Skeletal muscle satellite cell (primary cell): ENCODE data around the gene UBXN11.

Experiments
- H3K27me3 ChIP-seq: 2 replicates; pipeline ENCODE4 v1.7.0; 2013; ENCODE audit warnings: low read length; ENCODE audit not compliant: control insufficient read depth, insufficient read depth
- H3K36me3 ChIP-seq: 2 replicates; pipeline ENCODE4 v1.7.0; 2013; ENCODE audit warnings: mild to moderate bottlenecking, control low read depth, low read length; ENCODE audit not compliant: insufficient read depth
- H3K4me1 ChIP-seq: 2 replicates; pipeline ENCODE4 v1.7.0; 2013; ENCODE audit warnings: low read length; ENCODE audit not compliant: control insufficient read depth, insufficient read depth
- H3K4me2 ChIP-seq: 2 replicates; pipeline ENCODE4 v1.7.0; 2013; ENCODE audit warnings: mild to moderate bottlenecking, low read length
- H3K4me3 ChIP-seq: 2 replicates; pipeline ENCODE4 v1.7.0; 2013; ENCODE audit warnings: low read length
- H3K9ac ChIP-seq: 2 replicates; pipeline ENCODE4 v1.7.0; 2013; ENCODE audit warnings: mild to moderate bottlenecking, low read depth, low read length, moderate library complexity
- H3K9me3 ChIP-seq: replicated peaks from 2 replicates; pipeline ENCODE4 v1.7.0; 2013; ENCODE audit warnings: mild to moderate bottlenecking, control low read depth, low read length

Gene UBXN11

DNA sequence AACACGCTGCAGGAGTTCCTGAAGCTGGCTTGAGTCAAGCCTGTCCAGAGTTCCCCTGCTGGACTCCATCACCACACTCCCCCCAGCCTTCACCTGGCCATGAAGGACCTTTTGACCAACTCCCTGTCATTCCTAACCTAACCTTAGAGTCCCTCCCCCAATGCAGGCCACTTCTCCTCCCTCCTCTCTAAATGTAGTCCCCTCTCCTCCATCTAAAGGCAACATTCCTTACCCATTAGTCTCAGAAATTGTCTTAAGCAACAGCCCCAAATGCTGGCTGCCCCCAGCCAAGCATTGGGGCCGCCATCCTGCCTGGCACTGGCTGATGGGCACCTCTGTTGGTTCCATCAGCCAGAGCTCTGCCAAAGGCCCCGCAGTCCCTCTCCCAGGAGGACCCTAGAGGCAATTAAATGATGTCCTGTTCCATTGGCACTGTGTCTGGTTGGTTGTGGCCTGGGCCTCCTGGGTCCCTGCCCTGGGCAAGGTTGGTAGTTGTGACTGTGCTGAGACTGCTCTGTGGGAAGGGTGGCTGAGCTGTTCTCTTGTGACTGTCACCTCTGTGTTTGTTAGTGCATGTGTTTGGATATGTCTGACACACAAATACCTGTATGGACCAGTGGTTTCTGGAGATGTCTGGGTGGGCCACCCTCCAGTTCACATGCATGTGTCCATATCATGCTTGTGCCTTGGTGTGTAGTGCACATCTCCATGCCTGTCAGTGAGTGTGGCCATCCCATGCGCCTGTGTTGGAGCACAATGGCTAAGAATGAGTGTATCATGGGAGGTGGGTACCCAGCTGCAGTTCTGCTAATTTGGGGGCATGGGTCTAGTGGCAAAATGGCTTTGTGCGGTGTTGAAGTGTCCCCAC, 25.1 kb downstream of the UBXN11 start:
- Histone ChIP-seq H3K4me2 (peak overlapping the region; percentile 95), H3K27me3 (no peaks in the 10 kb centered on the region), H3K9ac (peak overlapping the region; percentile 89), H3K9me3 (no peaks in the 10 kb centered on the region), H3K4me3 (peak overlapping the region; percentile 90), H3K36me3 (peaks cover 41% of the 10 kb centered on the region), H3K4me1 (peaks cover 80% of the 10 kb centered on the region)

DNA sequence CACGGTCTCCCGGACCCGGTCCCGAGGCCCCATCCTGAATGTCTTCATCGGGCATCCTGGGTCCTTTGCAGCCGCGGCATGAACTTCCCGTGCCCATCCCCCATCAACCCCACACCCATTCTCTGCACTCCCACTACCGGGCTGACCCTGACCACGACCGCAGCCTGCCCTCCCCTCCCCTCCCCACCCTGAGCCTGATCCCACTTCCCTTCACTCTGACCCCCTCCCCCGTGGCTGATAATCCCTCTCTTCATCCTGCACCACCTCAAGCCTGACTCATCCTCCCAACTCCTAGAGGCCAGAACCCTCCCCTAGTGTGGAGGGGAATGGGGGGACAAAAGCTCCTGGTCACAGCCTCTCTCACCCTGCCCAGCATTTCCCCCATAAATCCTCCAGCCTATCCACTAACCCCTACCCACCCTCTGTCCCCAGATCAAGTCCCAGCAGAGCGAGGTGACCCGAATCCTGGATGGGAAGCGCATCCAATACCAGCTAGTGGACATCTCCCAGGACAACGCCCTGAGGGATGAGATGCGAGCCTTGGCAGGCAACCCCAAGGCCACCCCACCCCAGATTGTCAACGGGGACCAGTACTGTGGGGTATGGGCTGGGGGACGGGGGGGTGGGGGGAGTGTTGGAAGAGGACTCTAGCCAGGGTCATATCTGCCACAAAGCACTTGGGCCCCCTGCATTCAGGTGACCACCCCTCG, 25.9 kb downstream of the UBXN11 start:
- peak overlapping the region; percentile 89 for H3K9ac ChIP-seq
- peak overlapping the region; percentile 95 for H3K4me2 ChIP-seq
- H3K36me3 ChIP-seq, result peaks cover 41% of the 10 kb centered on the region
- no peaks in the 10 kb centered on the region for H3K9me3 ChIP-seq
- peak overlapping the region; percentile 90 for H3K4me3 ChIP-seq
- peaks cover 89% of the 10 kb centered on the region for H3K4me1 ChIP-seq
- no peaks in the 10 kb centered on the region for H3K27me3 ChIP-seq

DNA sequence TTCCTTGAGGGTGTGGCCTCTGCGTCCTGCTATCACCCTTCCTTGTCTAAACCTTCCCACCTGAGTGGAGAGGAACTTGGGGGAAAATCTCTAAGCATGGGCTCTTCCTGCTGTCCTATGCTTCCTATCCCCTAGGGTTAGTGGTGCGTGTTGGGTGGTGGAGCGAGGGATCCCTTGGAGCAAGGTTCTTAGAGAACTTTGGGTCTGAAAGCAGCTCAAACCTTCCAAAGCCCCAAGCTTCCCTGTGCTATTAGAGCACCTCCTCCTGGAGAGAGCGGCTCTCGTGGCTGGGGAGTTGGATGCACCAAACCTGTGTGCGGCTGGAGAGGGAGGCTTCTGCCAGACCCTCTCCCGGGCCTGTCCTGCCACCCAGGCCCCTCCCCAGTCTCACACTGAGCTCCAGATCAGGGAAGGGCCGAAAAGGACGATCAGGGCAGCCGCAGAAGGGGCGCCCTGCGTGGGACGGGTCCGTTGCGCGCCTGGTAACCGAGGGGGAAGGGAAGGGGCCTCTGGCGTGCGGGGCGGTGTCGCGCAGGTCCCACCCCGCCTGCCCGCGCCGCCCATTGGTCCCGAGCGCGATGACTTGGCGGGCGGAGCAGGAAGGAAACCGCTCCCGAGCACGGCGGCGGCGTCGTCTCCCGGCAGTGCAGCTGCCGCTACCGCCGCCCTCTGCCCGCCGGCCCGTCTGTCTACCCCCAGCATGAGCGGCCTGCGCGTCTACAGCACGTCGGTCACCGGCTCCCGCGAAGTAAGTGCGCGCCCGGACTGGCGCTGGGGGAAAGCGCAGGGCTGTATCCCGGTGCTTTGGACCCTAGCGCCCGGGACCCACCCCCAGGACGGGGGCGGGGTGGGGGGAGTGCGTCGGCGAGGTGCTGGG, 26.7 kb downstream of the UBXN11 start, which contains the start of gene SH3BGRL3:
Gene SH3BGRL3, plus strand, starts transcription at position 631 of the 877 bp plus-strand sequence. Its CDS starts 70 bp downstream, at position 701.
- Histone ChIP-seq H3K9me3 (no peaks in the 10 kb centered on the region), H3K36me3 (peaks cover 38% of the 10 kb centered on the region), H3K9ac (peak within 1 kb of the TSS; percentile 89), H3K4me3 (peak within 1 kb of the TSS; percentile 90), H3K4me2 (peak within 1 kb of the TSS; percentile 95), H3K27me3 (no peaks in the 10 kb centered on the region), H3K4me1 (peaks cover 88% of the 10 kb centered on the region)

DNA sequence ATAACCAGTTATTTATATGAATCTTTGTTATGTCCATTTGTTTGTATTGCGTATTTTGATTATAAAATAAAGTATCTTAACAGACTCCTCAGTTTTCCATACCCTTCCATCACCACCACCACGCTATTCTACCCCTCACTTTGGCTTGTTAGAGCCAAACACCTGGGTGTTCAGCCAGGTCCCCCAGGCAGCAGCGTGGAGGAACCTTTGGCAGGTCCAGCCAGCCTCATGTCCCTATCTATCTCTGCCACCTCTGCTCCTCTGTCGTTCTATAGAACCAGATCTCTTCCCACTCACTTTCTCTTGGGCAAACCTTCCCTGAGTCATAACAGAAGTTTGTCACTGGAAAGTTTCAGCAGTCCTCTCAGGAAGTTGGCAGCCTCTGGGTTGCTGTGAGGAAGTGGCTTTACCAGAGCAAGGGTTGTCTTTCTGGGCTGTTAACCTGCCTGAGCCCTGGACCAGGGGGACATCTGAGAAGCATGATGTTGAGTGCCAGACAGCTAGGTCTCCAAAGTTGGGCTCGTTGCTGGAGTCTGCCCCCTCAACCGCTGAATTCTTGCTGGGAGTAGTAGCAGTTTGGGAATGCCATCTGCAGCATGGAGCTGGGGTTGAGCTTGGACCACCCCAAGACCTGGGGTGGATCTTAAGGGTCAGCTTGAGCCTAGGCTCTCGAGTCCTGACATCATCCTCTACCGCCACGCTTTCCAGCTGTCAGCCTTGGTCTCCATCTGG, 27.5 kb downstream of the UBXN11 start:
- H3K4me3 ChIP-seq, result peak overlapping the region; percentile 90
- no peaks in the 10 kb centered on the region for H3K27me3 ChIP-seq
- H3K4me1 ChIP-seq, result peaks cover 86% of the 10 kb centered on the region
- no peaks in the 10 kb centered on the region for H3K9me3 ChIP-seq
- peak overlapping the region; percentile 89 for H3K9ac ChIP-seq
- peak overlapping the region; percentile 95 for H3K4me2 ChIP-seq
- H3K36me3 ChIP-seq, result peaks cover 33% of the 10 kb centered on the region

DNA sequence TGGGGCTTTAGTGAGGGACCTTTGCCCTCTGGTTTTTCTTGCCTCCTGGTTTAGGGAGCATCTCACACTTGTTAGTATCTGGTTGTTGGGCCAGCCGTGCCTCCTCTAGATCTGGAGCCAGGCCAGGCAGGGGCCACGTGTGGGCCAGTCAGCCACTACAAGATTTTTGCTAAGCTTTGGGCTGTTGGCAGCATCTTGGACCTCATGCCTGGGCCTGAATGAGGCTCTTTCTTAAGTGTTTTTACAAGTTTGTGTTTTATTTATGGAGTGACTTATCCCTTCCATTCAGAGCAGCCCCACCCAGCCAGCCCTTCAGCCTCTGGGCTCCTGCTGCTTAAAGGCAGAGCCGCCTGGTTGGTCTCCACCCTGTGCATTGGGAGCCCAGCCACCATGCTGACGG, 28.1 kb downstream of the UBXN11 start:
- Histone ChIP-seq H3K4me2 (peak overlapping the region; percentile 95), H3K9ac (peak overlapping the region; percentile 89), H3K27me3 (no peaks in the 10 kb centered on the region), H3K36me3 (peaks cover 32% of the 10 kb centered on the region), H3K4me3 (peak overlapping the region; percentile 13), H3K9me3 (no peaks in the 10 kb centered on the region), H3K4me1 (peaks cover 80% of the 10 kb centered on the region)

DNA sequence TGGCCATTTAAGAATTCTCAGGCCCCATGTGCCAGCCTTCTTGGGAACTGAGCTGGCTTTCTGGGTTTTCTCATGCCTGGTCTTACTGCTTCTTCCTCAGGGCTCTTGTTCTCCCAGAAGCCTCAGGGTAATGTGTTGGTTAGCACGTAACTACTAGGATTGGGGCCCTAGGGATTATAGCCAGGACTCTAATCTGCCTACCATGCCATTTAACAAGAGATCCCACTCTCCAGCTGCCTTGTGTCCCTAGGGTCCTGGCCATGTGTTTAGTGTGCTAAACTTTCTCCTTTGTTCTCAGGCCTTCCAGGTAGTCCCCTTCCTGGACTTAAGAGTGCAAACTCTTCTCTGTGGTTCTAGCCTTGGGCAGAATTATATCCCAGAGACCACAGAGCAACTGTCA, 28.7 kb downstream of the UBXN11 start:
- Histone ChIP-seq H3K27me3 (no peaks in the 10 kb centered on the region), H3K9me3 (no peaks in the 10 kb centered on the region), H3K9ac (peak overlapping the region; percentile 89), H3K4me2 (peak overlapping the region; percentile 95), H3K4me1 (peaks cover 74% of the 10 kb centered on the region), H3K4me3 (peak overlapping the region; percentile 13), H3K36me3 (peaks cover 35% of the 10 kb centered on the region)

DNA sequence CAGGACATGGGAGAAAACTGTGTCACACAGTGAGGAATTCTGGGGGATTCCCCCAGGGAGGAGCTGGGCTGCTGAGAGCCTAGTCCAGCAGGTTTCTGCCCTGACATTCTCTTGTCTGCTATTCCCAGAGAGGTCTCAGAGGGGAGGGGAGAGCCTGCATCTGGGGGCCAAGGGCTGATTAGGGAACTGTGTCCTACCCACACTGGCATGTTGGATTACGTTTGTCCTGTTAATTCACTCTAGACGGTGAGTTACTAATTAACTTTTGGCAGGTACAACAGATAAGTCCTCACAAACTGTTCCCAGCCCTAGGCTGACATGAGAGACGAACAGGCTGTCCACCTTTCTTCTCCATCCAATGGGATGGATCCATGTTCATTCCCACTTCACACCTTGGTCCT, 29.2 kb downstream of the UBXN11 start:
- Histone ChIP-seq H3K27me3 (no peaks in the 10 kb centered on the region), H3K4me2 (no peak overlapping the region), H3K36me3 (peaks cover 31% of the 10 kb centered on the region), H3K9ac (peak overlapping the region; percentile 89), H3K9me3 (no peaks in the 10 kb centered on the region), H3K4me3 (no peak overlapping the region), H3K4me1 (peaks cover 70% of the 10 kb centered on the region)

DNA sequence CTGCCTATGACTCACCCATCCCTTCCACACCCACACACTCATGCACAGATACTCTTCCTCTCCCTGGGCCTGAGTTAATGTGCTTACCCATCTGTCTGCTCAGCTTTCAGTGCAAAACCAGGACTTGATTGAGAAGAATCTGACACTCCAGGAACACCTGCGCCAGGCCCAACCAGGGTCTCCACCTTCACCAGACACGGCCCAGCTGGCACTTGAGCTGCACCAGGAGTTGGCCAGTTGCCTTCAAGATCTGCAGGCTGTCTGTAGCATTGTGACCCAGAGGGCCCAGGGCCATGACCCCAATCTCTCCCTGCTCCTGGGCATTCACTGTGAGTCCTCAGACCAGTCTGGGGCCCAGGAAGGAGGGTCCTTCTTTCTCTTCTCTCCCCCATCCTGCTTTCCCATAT, 30.0 kb downstream of the UBXN11 start:
- Histone ChIP-seq H3K9me3 (no peaks in the 10 kb centered on the region), H3K9ac (peak overlapping the region; percentile 21), H3K4me3 (peak overlapping the region; percentile 29), H3K4me1 (peaks cover 61% of the 10 kb centered on the region), H3K36me3 (peaks cover 34% of the 10 kb centered on the region), H3K4me2 (peak overlapping the region; percentile 58), H3K27me3 (no peaks in the 10 kb centered on the region)

DNA sequence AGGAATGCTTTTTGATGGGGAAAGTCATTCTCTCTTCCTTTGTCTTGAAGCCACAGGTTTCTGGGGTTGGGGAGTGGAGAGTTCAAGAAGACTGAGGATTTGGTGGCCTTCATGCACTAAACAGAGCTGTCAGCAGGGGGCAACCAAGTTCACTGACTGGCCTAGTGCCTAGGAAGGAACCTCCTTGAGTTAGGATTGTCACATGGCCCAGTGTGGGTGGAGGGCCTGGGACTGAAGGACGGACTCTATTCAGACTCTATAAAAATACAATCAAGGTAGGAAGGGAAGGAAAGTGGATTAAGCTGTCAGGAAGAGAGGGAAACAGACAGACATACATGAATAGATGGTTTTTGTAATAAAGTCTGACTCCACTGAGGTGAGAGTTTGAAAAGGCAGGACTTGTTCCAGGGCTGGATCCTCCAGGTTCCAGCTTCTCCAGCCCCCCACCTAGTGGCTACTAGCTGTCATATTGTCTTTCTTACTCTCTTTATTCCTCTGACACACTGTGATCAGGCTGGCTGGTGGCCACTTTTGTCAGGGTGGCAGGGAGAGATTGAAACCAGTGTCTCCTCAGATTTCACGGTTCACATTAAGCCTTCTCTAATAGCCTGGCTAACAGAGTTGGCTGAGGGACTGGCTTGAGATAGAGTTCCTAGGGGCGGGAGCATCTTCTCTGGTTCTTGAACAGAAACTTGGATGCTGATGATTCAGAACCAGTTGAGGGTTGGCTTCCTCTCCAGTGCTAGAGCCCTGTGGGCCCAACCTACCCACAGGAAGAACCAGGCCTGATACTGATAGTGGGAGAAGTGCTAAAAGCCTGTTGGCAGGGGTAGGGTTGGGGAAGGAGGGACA, 30.6 kb downstream of the UBXN11 start:
- Histone ChIP-seq H3K4me3 (peak overlapping the region; percentile 11), H3K4me1 (peaks cover 55% of the 10 kb centered on the region), H3K27me3 (no peaks in the 10 kb centered on the region), H3K36me3 (peaks cover 34% of the 10 kb centered on the region), H3K9ac (peak overlapping the region; percentile 63), H3K9me3 (no peaks in the 10 kb centered on the region), H3K4me2 (peak overlapping the region; percentile 58)
